ENCODE measurements around the gene RIPK1. TPM values are rescaled to one million over a fixed set of nuclear protein-coding genes. Genes with fewer than 3 reads are reported as not detected.
"Not testable (repeated sequence)": the region's sequence is repeated elsewhere in the genome, so short reads cannot be mapped to it uniquely, and the experiment has no call there.

Gene RIPK1
- total RNA-seq, 1 donor from 2014 or later, result 20.8 TPM

GRCh38 chr6:3045369-3045768 lies 22.9 kb upstream of the RIPK1 start:
- no peak for DNase-seq (ENCODE audit: low read depth, low spot score)

- DNase-seq (ENCODE audit: low read depth, low spot score), result no peak
Measured at GRCh38 chr6:3045777-3046176, 22.5 kb upstream of the RIPK1 start.

- DNase-seq (ENCODE audit: low read depth, low spot score), result no peak
Measured at GRCh38 chr6:3046295-3046694, 22.0 kb upstream of the RIPK1 start.

GRCh38 chr6:3048009-3048408 lies 20.3 kb upstream of the RIPK1 start:
- DNase-seq (ENCODE audit: low read depth, low spot score), result not testable (repeated sequence)

- DNase-seq (ENCODE audit: low read depth, low spot score), result no peak
Measured at GRCh38 chr6:3052481-3053230, 15.6 kb upstream of the RIPK1 start.

GRCh38 chr6:3053231-3053508 lies 15.1 kb upstream of the RIPK1 start:
- DNase-seq (ENCODE audit: low read depth, low spot score), result no peak

- not testable (repeated sequence) for DNase-seq (ENCODE audit: low read depth, low spot score)
Measured at GRCh38 chr6:3054229-3055157, 13.8 kb upstream of the RIPK1 start.

GRCh38 chr6:3055158-3055499 lies 13.2 kb upstream of the RIPK1 start:
- DNase-seq (ENCODE audit: low read depth, low spot score), result not testable (repeated sequence)

- DNase-seq (ENCODE audit: low read depth, low spot score), result no peak
Measured at GRCh38 chr6:3057063-3057770, 11.1 kb upstream of the RIPK1 start.

- no peak for DNase-seq (ENCODE audit: low read depth, low spot score)
Measured at GRCh38 chr6:3058957-3059356, 9.3 kb upstream of the RIPK1 start.

- not testable (repeated sequence) for DNase-seq (ENCODE audit: low read depth, low spot score)
Measured at GRCh38 chr6:3060092-3060491, 8.2 kb upstream of the RIPK1 start.

- DNase-seq (ENCODE audit: low read depth, low spot score), result no peak
Measured at GRCh38 chr6:3061501-3061941, 6.8 kb upstream of the RIPK1 start.

GRCh38 chr6:3063340-3063732 lies 5.0 kb upstream of the RIPK1 start:
- not testable (repeated sequence) for DNase-seq (ENCODE audit: low read depth, low spot score)

- DNase-seq (ENCODE audit: low read depth, low spot score), result no peak
Measured at GRCh38 chr6:3063733-3064700, 4.3 kb upstream of the RIPK1 start.

GRCh38 chr6:3071568-3071967 lies 3.3 kb downstream of the RIPK1 start:
- no peak for DNase-seq (ENCODE audit: low read depth, low spot score)

- no peak for DNase-seq (ENCODE audit: low read depth, low spot score)
Measured at GRCh38 chr6:3072798-3073197, 4.5 kb downstream of the RIPK1 start.

- no peak for DNase-seq (ENCODE audit: low read depth, low spot score)
Measured at GRCh38 chr6:3073382-3073781, 5.1 kb downstream of the RIPK1 start.

- DNase-seq (ENCODE audit: low read depth, low spot score), result no peak
Measured at GRCh38 chr6:3075772-3076113, 7.4 kb downstream of the RIPK1 start.

GRCh38 chr6:3076320-3076719 lies 8.0 kb downstream of the RIPK1 start:
- no peak for DNase-seq (ENCODE audit: low read depth, low spot score)

- no peak for DNase-seq (ENCODE audit: low read depth, low spot score)
Measured at GRCh38 chr6:3077430-3077829, 9.1 kb downstream of the RIPK1 start.

GRCh38 chr6:3078952-3079351 lies 10.7 kb downstream of the RIPK1 start:
- DNase-seq (ENCODE audit: low read depth, low spot score), result not testable (repeated sequence)

Data from pulmonary artery endothelial cell (primary cell).